Measurements from ENCODE around the gene PPP6R1.

PPP6R1 gene

GRCh38 chr19:55258828-55259539 lies at the start of gene PPP6R1:
Gene PPP6R1 (minus strand): TSS chr19:55259017. CDS start chr19:55247103, 11,914 bp downstream.
- in situ Hi-C loops (cut with MboI; ENCODE audit: low sequenced_read_pairs) = no loop called here

GRCh38 chr19:55308281-55308680 lies 49.5 kb upstream of the PPP6R1 start:
- in situ Hi-C loops (cut with MboI; ENCODE audit: low sequenced_read_pairs) = no loop called here

GRCh38 chr19:55306712-55307111 lies 47.9 kb upstream of the PPP6R1 start:
- in situ Hi-C loops (cut with MboI; ENCODE audit: low sequenced_read_pairs) = no loop called here

- in situ Hi-C loops (cut with MboI; ENCODE audit: low sequenced_read_pairs) = no loop called here
Measured at GRCh38 chr19:55305983-55306562, 47.3 kb upstream of the PPP6R1 start.

- in situ Hi-C loops (cut with MboI; ENCODE audit: low sequenced_read_pairs) = no loop called here
Measured at GRCh38 chr19:55305491-55305890, 46.7 kb upstream of the PPP6R1 start.

GRCh38 chr19:55304980-55305379 lies 46.2 kb upstream of the PPP6R1 start:
- in situ Hi-C loops (cut with MboI; ENCODE audit: low sequenced_read_pairs) = no loop called here

GRCh38 chr19:55304279-55304978 lies 45.6 kb upstream of the PPP6R1 start:
- in situ Hi-C loops (cut with MboI; ENCODE audit: low sequenced_read_pairs) = no loop called here

- in situ Hi-C loops (cut with MboI; ENCODE audit: low sequenced_read_pairs) = no loop called here
Measured at GRCh38 chr19:55303477-55303876, 44.7 kb upstream of the PPP6R1 start.

GRCh38 chr19:55302318-55302703 lies 43.5 kb upstream of the PPP6R1 start:
- in situ Hi-C loops (cut with MboI; ENCODE audit: low sequenced_read_pairs) = no loop called here

- in situ Hi-C loops (cut with MboI; ENCODE audit: low sequenced_read_pairs) = no loop called here
Measured at GRCh38 chr19:55301459-55302317, 42.9 kb upstream of the PPP6R1 start.

GRCh38 chr19:55300886-55301458 lies 42.2 kb upstream of the PPP6R1 start:
- in situ Hi-C loops (cut with MboI; ENCODE audit: low sequenced_read_pairs) = no loop called here

- in situ Hi-C loops (cut with MboI; ENCODE audit: low sequenced_read_pairs) = no loop called here
Measured at GRCh38 chr19:55299991-55300390, 41.2 kb upstream of the PPP6R1 start.

- in situ Hi-C loops (cut with MboI; ENCODE audit: low sequenced_read_pairs) = no loop called here
Measured at GRCh38 chr19:55297267-55297666, 38.5 kb upstream of the PPP6R1 start.

GRCh38 chr19:55289117-55289796 lies 30.4 kb upstream of the PPP6R1 start:
- in situ Hi-C loops (cut with MboI; ENCODE audit: low sequenced_read_pairs) = no loop called here

- in situ Hi-C loops (cut with MboI; ENCODE audit: low sequenced_read_pairs) = no loop called here
Measured at GRCh38 chr19:55287361-55288079, 28.7 kb upstream of the PPP6R1 start.

- in situ Hi-C loops (cut with MboI; ENCODE audit: low sequenced_read_pairs) = no loop called here
Measured at GRCh38 chr19:55285229-55285890, 26.5 kb upstream of the PPP6R1 start.

GRCh38 chr19:55284405-55285058 lies 25.7 kb upstream of the PPP6R1 start:
- in situ Hi-C loops (cut with MboI; ENCODE audit: low sequenced_read_pairs) = no loop called here

- in situ Hi-C loops (cut with MboI; ENCODE audit: low sequenced_read_pairs) = no loop called here
Measured at GRCh38 chr19:55283548-55284377, 24.9 kb upstream of the PPP6R1 start, which contains the start of gene BRSK1. Gene BRSK1 (plus strand): TSS chr19:55283997. CDS start chr19:55284443, 446 bp downstream.
